Sciatic nerve (tissue), 2 donors: Measurements from ENCODE around the gene CNTNAP4. TPM values are rescaled to one million over a fixed set of nuclear protein-coding genes. Genes with fewer than 3 reads are reported as not detected.

Experiments used
- ATAC-seq: fragments of 200-7000 bp; cut with Tn5 transposase; one replicate; pipeline ENCODE4 v1.9.1; 2020; ENCODE audit warnings: mild to moderate bottlenecking, moderate library complexity
- DNase-seq: peaks from one replicate; pipeline ENCODE4 v3.0.0-alpha.2; 2020; ENCODE audit warnings: low spot score
- intact Hi-C: fragments of 100-400 bp; cut with DNase I; formaldehyde crosslinking; loops from one replicate; pipeline ENCODE4 v1.14.2; 2022
- total RNA-seq: library from RNA; stranded (reverse); fragmentation: NEBNext Ultra II Directional; extraction: Animal tissue kit (Norgen Biotek cat#: 25700); gene quantifications from one replicate; pipeline ENCODE4 v1.2.1, GENCODE V29; 2021
- donor health status: DM: no; HTN: no; CAD: no.
- donor health status: DM: no; HTN: no; CAD: no.

The CNTNAP4 gene
- total RNA-seq, 1 donor from 2014 or later: 0.76 TPM

GRCh38 chr16:76385601-76386230, 108.5 kb downstream of the CNTNAP4 start:
- DNase-seq: no peak
- intact Hi-C loops: no loop called here
- no peak for ATAC-seq

- intact Hi-C loops: no loop called here
- ATAC-seq: peak; percentile 92
- DNase-seq: no peak
Observed at GRCh38 chr16:76386784-76387183, 109.6 kb downstream of the CNTNAP4 start.

- intact Hi-C loops: no loop called here
- DNase-seq (no peak), ATAC-seq (no peak)
Observed at GRCh38 chr16:76387994-76388393, 110.8 kb downstream of the CNTNAP4 start.

- ATAC-seq: no peak
- intact Hi-C loops: no loop called here
Observed at GRCh38 chr16:76389126-76389525, 111.9 kb downstream of the CNTNAP4 start.

GRCh38 chr16:76390476-76390875, 113.3 kb downstream of the CNTNAP4 start:
- intact Hi-C loops: no loop called here
- DNase-seq: no peak
- ATAC-seq: no peak

More at GRCh38 chr16:76389126-76389525, 111.9 kb downstream of the CNTNAP4 start:
- no peak for DNase-seq

GRCh38 chr16:76396977-76397376, 119.8 kb downstream of the CNTNAP4 start:
- intact Hi-C loops: no loop called here
- no peak for DNase-seq

GRCh38 chr16:76409706-76410105, 132.5 kb downstream of the CNTNAP4 start:
- DNase-seq: no peak
- intact Hi-C loops: loop anchor here (5.0 kb wide), 1 partner anchor 108 kb away; no protein-coding TSS in a partner anchor

More at GRCh38 chr16:76396977-76397376, 119.8 kb downstream of the CNTNAP4 start:
- no peak for ATAC-seq

GRCh38 chr16:76421571-76421970, 144.4 kb downstream of the CNTNAP4 start:
- intact Hi-C loops: no loop called here
- DNase-seq (no peak), ATAC-seq (no peak)

More at GRCh38 chr16:76409706-76410105, 132.5 kb downstream of the CNTNAP4 start:
- no peak for ATAC-seq

- DNase-seq (no peak), ATAC-seq (no peak)
- intact Hi-C loops: no loop called here
Observed at GRCh38 chr16:76428858-76429257, 151.7 kb downstream of the CNTNAP4 start.

GRCh38 chr16:76441391-76441790, 164.2 kb downstream of the CNTNAP4 start:
- DNase-seq: no peak
- intact Hi-C loops: no loop called here
- no peak for ATAC-seq

- intact Hi-C loops: no loop called here
- DNase-seq: no peak
- ATAC-seq: no peak
Observed at GRCh38 chr16:76441876-76442275, 164.7 kb downstream of the CNTNAP4 start.

GRCh38 chr16:76443973-76444372, 166.8 kb downstream of the CNTNAP4 start:
- no peak for DNase-seq
- no peak for ATAC-seq
- intact Hi-C loops: no loop called here

- no peak for DNase-seq
Observed at GRCh38 chr16:76444832-76445231, 167.6 kb downstream of the CNTNAP4 start.

GRCh38 chr16:76445815-76446214, 168.6 kb downstream of the CNTNAP4 start:
- ATAC-seq: no peak
- intact Hi-C loops: no loop called here
- no peak for DNase-seq

More at GRCh38 chr16:76444832-76445231, 167.6 kb downstream of the CNTNAP4 start:
- intact Hi-C loops: no loop called here
- ATAC-seq: no peak

- ATAC-seq: no peak
- intact Hi-C loops: no loop called here
- DNase-seq: no peak
Observed at GRCh38 chr16:76446251-76446650, 169.1 kb downstream of the CNTNAP4 start.

GRCh38 chr16:76450890-76451289, 173.7 kb downstream of the CNTNAP4 start:
- no peak for ATAC-seq
- no peak for DNase-seq
- intact Hi-C loops: no loop called here

GRCh38 chr16:76455257-76455656, 178.1 kb downstream of the CNTNAP4 start:
- intact Hi-C loops: no loop called here
- DNase-seq: no peak
- no peak for ATAC-seq

GRCh38 chr16:76456016-76456415, 178.8 kb downstream of the CNTNAP4 start:
- ATAC-seq (no peak), DNase-seq (no peak)
- intact Hi-C loops: no loop called here

GRCh38 chr16:76459111-76459510, 181.9 kb downstream of the CNTNAP4 start:
- intact Hi-C loops: no loop called here
- ATAC-seq (no peak), DNase-seq (no peak)

GRCh38 chr16:76461836-76462235, 184.6 kb downstream of the CNTNAP4 start:
- intact Hi-C loops: no loop called here
- no peak for ATAC-seq
- no peak for DNase-seq

- intact Hi-C loops: no loop called here
- no peak for DNase-seq
- no peak for ATAC-seq
Observed at GRCh38 chr16:76464955-76465620, 187.9 kb downstream of the CNTNAP4 start.
